CD4-positive, alpha-beta T cell treated with Interleukin-15 for 1 hour (primary cell): Measurements from ENCODE around the gene NCAPG2.

Experiments used
- DNase-seq: peaks from one replicate; pipeline ENCODE4 v3.0.0-alpha.2; 2020

Gene NCAPG2

DNA sequence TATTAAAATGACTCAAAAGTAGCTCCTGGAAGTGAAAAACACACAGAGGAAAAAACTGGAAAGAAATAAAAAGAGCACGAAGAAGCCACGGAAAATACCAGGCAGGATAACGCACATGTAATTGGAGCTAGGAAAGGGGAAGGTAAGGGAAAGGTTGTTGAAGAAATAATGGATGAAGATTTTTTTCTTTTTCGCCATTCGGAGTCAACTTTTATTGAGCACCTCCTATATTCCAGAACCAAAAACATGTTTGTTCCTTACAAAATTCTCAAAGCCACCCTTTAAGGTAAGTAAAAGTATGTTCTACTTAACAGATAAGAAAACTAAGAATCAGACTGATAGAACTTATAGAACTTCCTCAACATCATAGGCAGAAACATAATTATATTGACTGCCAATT is 84.2 kb downstream of the NCAPG2 start:
- DNase-seq, result no peak

DNA sequence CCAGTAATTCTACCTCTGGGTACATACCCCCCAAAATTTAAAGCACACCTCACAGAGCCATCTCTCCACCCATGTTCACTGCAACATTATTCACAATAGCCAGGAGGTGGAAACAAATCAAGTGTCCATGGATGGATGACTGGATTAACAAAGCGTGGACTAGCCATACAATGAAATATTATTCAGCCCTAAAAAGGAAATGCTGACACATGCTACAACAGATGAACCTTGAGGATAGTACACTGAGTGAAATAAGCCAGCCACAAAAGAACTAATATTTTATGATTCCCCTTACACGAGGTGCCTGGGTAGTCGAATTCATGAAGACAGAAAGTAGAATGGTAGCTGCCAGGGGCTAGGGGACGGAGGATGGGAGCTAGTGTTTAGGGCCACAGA is 85.9 kb downstream of the NCAPG2 start:
- no peak for DNase-seq

DNA sequence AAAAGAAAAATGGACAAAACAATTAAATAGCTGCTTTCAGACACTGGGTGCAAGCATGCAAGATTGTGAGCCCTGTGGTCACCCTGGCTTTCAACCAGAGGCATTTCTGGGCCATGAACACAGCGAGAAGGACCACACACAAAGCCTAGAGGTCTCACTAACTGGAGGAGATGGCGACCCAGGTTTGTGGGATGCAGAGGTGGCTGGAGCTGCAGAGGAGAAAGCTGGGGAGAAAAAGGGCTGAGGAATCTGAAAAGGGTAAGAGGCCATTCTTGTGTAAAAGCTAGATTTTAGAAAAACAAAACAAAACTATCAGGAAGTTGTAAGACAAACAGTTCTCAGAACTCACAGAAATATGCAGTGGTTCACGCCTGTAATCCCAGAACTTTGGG is 86.9 kb downstream of the NCAPG2 start:
- no peak for DNase-seq

DNA sequence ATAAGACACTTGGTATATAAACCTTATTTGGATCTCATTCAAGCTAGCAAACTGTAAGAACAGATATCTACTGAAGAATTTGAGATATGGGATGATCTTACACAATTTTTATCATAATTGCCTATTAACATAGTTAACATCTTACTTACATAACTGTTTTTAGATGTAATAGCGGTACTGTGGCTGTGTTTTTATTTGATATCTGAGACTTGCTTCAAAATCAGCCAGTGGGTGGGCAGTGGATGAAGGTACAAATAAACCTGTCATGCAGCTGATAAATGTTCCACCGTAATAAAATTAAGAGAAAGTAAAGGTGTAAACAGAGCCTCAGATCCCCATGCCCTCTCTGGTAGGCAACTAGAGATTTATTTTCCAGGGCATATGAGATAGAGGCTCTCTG is 88.6 kb downstream of the NCAPG2 start:
- no peak for DNase-seq

DNA sequence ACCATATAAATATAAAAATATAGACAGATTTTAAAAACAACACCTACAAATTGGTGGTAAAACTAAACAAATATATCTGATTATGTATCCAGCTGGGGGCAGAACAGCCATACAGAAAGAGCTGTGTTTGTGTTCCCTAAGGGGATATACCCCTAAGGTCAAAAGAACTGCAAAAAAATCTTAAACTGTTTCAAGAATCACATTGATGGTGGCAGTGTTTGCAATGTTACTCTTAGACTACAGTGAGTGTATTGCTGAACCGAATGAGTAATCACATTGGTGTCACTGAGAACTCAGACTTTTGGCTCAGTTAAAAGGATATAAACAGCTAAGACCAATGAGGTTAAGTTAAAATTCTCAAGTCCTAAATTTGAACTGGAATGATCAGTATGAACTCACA is 89.9 kb downstream of the NCAPG2 start:
- no peak for DNase-seq

DNA sequence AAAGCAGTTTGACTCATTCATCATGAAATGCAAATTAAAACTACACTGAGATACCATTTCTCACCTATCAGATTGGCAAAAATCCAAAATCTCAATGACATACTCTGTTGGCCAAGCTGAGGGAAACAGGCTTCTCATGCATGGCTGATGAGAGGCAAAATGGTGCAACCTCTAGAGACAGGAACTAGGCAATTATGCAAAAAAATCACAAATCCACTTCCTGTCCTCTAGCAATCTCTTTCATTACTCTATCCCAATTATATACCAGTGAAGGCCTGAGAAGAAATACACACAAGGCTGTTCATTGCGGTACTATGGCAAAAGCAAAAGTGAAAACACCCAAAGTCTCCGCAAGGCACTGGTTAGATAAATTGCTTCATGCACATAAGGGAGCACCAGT is 91.1 kb downstream of the NCAPG2 start:
- no peak for DNase-seq

DNA sequence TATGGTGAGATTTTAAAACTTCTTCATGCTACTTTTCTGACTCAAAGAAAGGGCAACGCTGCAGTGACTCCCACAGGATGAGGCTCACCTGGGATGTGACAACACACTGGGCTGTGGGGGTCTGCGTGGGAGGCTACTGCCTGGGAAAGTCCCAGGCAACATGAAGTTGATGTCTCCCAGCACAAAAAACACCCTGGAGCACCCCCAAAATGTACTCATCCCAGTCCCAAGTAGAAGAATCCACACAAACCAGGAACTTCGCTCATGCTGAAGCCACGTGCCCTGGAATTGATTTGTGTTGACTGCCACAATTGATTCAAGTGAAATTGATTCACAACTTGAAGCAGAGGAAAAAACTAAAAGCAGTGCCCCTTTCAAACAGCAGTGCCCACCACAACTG is 92.1 kb downstream of the NCAPG2 start:
- DNase-seq, result no peak

DNA sequence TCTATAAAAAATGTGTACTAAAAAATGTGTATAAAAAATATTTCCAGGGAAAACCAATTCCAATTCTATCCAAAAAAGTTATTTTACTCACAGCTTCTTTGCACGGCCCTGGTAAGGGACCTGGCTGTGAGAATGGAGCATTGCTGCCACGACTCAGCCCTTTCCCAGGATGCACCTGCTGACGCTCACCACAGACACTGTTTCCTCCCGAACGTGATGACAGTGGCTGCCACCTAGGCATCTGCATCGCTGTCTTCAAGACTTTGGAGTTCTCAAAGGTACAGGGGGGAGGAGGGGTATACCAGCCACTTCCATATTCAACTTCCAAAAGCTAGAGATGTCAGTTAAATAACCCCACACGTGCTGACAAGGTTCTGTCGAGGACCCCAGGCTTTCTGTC is 93.1 kb downstream of the NCAPG2 start:
- DNase-seq, result no peak

DNA sequence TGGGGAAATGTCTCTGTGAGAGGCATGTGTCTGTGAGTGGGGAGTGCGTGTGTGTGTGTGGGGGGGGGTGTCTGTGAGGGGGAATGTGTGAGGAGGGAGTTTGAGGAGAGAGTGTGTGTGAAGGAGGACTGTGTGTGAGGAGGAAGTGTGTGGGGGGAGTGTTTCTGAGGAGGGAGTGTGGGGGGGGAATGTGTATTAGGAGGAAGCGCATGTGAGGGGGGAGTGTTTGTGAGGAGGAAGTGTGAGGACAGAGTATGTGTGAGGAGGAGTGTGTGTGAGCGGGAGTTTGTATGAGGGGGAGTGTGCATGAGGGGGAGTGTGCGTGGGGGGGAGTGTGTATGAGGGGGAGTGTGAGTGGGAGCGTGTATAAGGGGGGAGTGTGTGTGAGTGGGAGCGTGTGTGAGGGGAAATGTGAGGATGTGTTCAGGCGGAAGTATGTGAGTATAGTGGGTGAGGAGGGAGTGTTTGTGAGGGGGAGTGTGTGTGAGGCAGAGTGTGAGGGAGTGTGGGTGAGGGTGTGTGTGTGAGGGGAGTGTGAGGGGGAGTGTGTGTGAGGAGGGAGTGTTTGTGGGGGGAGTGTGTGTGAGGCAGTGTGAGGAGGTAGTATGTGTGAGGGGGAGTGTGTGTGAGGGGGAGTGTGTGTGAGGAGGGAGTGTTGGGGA is 95.2 kb downstream of the NCAPG2 start:
- no peak for DNase-seq

DNA sequence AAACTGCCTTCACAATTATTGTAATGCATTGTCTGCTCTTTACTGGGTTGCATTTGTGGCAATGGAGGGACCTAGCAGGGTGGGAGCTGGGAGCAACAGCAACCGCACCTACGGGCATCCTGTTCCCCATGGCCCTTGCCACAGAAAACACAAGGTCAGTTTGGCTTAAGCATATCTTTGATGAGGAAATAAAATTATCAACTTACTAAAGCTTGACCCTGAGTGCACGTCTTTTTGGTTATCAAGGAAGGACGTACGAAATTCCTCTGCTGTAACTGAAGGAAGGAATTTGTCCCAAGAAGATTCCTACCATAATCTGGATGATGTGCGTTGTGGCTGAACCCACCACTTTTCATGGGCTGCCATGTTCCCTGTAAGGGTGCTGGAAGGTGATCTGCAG is 97.0 kb downstream of the NCAPG2 start:
- no peak for DNase-seq

DNA sequence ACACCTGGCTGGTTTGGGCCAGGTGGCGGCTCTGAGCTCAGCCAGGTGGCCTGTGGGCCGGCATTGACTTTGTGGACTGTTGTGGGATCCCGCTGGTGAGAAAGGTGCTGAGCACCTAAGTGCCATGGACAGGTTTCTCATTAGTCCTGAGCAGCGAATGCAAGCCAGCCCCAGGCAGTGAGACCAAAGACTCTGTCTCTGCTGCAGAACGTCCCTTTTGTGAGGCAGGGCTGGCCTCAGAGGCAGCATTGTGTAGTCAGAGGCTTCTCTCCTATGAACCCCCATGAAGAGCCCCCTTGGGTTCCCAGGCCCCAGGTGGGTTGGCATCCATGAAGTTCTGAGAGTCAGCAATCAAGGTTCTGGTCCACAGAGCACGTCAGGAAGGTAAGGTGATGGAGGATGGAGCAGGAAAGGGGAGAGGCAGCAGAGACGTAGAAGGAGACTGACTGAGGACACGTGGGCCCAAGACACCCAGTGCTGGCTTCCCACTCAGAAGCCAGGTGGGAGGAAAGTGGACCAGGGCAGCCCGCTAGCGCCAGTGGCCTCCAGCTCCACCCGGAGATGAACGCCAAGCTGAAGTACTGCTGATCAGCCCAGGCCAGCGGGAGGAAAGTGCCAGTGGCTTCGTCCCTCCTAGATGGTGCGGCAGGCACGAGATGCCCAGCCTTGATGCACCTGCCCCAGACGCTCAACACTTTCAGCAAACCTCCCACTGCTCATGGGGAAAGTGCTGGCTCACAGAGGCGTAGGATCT is 97.8 kb downstream of the NCAPG2 start:
- no peak for DNase-seq

DNA sequence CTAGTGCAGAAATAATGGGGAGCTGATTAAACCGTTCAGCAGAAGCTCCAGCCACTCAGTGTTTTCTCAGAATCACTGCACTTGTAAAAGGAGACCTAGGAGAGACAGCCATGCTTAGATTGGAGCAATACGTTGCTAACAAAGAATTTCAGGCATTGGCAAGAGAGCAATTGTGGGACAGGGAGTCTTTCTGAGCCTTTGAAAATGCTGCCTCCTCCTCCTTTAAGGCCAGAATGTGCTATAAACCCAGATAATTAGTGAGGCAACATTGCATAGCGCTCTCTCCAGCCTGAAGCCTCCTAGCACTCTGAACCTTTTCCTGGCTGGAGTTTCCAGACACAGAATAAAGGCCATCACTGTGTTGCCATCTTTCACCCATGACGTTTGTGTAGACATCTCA is 98.5 kb downstream of the NCAPG2 start:
- DNase-seq, result no peak

DNA sequence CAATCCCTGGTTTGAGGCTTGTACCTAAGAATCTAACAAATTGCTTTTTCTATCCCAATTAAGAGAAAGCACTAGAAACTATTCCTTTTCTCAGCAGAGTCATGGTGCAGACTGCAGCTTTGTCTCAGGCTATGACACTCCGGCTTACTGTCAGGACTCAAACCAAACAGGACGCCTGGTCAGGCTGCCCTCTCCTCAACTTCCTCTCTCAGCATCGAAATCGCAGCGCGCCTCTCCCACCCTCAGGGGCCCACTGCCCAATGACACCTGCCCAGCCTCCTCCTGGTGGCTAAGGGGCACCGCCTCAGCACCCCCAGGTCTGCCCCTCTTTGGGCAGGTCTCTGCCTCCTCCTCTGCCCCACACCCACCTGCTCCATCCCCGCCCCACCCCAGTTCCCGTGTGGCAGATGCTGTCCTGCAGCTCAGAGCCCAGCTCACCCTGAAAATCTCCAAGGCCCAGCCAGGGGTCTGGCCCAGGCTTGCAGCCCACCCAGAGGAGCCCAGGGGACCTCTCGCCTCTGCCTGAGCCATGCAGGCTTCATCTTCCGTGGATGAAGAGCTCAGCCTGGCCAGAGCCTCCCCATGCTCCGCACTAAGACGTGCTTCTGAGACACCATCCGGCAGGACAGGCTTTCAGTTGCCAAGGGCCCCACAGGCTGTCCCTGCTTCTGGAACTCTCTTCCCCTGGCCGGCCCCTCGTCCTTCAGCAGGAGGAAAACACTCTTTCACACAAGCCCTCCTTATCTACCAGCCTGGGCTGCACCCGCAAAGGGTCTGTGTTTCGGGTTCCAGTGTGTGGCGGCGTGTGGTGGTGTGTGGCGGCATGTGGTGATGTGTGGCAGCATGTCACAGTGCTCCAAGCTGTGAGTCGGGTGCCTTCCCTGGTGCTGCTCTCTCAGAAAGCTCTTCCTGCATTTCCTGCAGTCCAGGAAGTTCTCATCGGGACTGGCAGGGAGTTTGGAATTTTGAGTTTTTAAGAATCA is 100.5 kb downstream of the NCAPG2 start:
- no peak for DNase-seq

DNA sequence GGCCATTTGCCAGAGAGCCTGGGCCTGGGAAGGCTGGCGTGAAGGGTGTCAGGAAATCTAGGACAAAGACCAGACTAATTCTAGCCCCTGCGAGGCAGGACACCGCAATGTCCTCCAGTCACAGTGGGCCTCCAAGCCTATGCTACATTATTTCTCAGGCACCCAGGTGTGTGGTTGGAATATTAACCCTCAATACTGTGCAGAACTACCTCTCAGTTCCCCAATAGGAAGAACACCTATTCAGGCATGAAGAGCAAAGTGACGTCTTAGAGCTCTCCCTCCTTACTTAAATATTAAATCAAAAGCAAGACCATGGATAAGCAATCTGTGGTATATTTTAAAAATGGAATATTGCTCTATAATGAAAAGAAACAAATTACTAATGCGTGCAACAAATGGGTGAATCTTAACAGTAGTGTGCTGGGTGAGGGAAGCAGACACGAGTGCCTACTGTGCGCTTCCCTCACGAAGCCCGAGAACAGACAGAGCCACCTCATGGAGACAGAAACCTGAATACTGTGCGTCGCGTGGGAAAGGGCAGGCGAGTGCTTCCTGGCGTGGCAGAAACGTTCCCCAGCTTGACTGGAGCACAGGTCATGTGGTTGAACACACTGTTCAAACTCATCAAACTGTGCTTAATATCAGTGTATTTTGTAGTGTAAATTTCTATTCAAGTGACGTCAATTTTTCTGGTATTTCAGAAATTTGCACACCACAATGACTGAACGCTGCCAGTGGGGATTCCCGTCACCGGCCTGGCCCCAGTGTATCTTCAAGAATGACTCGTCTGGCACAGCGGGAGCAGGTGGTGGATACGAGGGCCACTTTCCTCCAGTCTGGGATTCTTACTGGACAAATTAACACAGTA is 101.5 kb downstream of the NCAPG2 start:
- DNase-seq, result no peak

DNA sequence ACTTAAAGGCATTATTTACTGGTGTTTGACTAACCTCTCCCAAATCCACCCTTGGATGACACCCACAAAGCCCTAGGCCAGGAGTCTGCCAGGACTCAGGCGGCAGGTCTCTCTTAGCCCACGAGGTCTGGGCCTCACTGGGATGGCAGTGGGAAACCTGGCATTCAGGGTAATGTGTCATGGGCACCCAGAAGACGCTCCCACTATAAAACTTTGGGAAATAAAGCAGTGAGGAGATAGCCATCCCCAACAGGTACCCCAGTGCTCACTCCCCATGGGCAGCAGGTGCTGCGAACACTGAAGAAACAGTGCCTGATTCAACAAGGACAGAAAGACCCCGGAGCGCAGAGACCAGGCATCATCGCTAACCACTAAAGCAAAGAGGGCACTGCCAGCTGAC is 102.6 kb downstream of the NCAPG2 start:
- no peak for DNase-seq

DNA sequence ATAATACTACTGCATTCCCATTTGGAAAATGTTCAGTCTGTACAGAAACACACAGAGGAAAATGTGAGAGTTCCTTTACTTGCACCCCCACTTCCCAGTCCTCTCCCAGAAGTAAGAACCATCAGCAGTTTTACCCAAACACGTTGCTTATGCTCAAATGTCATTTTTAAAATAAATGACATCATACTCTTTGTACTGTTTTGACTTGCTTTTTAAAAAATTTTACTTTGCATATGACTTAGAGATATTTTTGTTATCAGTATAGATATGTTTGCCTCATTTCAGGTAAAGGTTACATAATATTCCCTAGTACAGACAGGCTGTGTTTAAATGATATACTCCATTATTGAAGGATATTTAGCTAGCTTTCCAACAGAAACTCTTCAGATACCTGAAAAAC is 103.5 kb downstream of the NCAPG2 start:
- DNase-seq, result no peak

DNA sequence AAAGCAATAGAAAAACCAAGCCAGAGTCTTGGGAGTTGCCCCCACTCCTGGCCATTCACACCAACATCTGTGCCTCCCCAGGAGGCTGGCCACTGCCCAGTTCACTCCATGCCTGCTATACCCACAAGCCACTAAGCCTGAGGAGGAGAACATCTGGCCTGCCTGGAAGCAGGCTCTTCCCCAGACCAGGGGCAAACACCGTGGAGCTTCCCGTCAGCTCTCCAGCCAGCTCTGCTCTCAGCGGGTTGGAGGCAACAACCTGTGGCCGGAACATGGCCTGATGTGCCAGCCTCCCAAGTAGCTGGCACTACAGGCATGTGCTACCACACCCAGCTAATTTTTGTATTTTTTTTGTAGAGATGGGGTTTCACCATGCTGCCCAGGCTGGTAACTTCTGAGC is 107.9 kb downstream of the NCAPG2 start:
- no peak for DNase-seq

DNA sequence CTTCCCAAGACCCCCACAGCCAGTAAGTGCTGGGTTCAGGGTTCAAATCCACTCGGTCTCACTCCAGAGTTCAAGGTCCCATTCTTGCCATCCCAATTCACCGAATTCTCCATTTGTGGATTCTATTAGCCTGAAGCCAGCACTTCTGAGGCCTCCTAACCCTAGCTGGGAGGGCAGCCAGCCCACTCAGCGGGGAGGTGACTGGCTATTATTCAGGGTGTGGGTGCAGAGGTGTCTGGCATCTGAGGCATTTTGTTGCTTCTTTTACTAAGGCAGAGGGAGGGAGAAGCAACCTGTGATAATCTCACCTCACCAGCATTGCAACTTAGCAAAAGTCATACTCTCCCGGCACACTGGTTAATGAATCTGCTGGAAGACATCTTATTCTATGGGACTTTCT is 108.3 kb downstream of the NCAPG2 start:
- DNase-seq, result no peak

DNA sequence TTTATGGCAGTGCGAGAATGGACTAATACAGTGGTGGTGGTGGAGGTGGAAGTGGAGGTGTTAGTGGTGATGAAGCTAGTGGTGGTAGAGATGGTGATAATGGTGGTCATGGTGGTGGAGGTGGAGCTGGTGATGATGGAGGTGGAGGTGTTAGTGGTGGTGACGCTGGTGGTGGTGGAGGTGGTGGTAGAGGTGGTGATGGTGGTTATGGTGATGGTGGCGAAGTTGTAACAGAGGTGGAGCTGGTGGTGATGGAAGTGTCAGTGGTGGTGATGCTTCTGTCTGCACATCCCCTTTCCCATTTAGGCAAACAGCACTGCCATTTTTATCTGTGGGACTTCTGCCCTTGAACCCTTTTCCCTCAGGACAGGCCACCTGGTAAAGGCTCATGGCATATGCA is 109.5 kb downstream of the NCAPG2 start:
- DNase-seq, result no peak

DNA sequence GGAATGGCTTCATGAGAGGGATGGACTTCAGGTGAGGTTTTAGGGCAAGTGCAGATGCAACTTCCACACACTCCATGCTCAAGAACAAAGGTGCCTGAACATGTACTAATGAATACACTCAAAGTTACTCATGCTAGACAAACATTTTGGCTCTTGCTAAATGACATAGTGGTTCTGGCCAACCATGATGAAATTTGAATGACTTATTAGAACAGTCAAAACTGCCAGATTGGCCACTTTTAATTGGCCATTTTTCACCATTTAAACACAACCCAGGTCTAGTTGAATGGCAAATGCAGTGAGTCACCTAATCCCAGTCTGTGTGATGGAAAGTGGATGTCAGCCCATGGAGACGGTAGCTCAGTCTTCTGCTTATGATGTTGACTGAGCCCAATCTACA is 112.1 kb downstream of the NCAPG2 start:
- DNase-seq, result no peak

DNA sequence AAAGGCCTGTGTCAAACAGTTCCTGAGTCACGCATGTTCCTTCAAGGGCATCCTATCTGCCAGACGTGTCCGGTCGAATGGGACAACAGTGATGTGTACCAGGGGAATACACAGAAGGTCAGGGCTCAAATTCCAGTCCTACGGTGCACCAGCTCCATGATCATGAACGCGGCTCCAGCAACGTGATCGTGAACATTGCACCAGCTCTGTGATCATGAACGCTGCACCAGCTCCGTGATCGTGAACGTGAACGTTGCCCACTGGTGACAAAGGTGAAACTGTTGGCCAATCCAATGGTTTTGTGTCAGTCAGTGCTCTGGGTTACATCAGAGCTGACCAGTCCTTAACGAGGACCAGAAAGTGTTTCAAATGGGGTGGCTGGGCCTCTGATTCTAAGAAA is 112.7 kb downstream of the NCAPG2 start:
- DNase-seq, result no peak

DNA sequence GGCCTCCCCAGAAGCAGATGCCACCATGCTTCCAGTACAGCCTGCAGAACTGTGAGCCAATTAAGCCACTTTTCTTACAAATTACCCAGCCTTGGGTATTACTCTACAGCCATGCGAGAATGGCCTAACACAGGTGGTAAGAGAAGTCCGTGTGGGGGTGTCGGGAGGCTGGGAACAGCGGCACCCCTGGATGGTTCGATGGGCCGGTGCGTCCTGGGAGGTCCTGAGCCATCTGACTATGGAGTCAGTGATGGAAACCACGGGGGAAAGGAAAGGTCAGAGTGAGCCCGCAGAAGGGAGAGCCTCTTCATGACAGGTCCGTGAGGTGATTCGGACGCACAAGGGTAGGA is 114.4 kb downstream of the NCAPG2 start:
- no peak for DNase-seq

DNA sequence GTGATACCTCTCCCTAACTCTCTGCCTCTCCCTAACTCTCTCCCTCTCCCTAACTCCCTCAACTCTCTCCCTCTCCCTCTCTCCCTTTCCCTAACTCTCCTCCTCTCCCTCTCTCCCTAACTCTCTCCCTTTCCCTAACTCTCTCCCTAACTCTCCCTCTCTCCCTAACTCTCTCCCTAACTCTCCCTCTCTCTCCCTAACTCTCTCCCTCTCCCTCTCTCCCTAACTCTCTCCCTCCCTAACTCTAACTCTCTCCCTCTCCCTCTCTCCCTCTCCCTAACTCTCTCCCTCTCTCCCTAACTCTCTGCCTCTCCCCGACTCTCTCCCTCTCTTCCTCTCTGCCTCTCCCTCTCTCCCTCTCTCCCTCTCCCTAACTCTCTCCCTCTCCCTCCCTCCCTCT is 115.0 kb downstream of the NCAPG2 start:
- DNase-seq, result no peak
